ENCODE measurements around the gene DGCR8.

Gene DGCR8

GRCh38 chr22:20071524-20071972, 8.5 kb upstream of the DGCR8 start:
- no peak for TF ChIP-seq CTBP1 (IDR thresholded peaks at IDR 0.05; ENCODE audit: borderline replicate concordance)
- no peak for TF ChIP-seq SP1 (IDR thresholded peaks at IDR 0.05)
- no peak for TF ChIP-seq ELF4 (IDR thresholded peaks at IDR 0.05)
- TF ChIP-seq L3MBTL2 (conservative IDR thresholded peaks at IDR 0.05) = no peak
- TF ChIP-seq ZNF384 (IDR thresholded peaks at IDR 0.05) = no peak
- TF ChIP-seq ARNT (IDR thresholded peaks at IDR 0.05) = no peak
- TF ChIP-seq TARDBP (IDR thresholded peaks at IDR 0.05) = no peak
- no peak for TF ChIP-seq PKNOX1 (IDR thresholded peaks at IDR 0.05)
- no peak for TF ChIP-seq BHLHE40 (IDR thresholded peaks at IDR 0.05; ENCODE audit: borderline replicate concordance)
- no peak for TF ChIP-seq FOXA1 (IDR thresholded peaks at IDR 0.05)
- no peak for DNase-seq (ENCODE audit: extremely low spot score)
- CTCF ChIA-PET = interaction anchor here (0.7 kb wide), 1 partner anchor 11 kb away, joined by 3 read pairs; no protein-coding TSS in a partner anchor
- POLR2A ChIA-PET = interaction anchor here (1.0 kb wide), 1 partner anchor 11 kb away, joined by 3 read pairs; no protein-coding TSS in a partner anchor

GRCh38 chr22:20076627-20077172, 3.3 kb upstream of the DGCR8 start:
- TF ChIP-seq ELF4 (IDR thresholded peaks at IDR 0.05) (no peak), ZNF384 (IDR thresholded peaks at IDR 0.05) (peak; percentile 58; the same call in 1 of the 2 replicates)
- POLR2A ChIA-PET = no interaction called here
- CTCF ChIA-PET = no interaction called here
- DNase-seq (ENCODE audit: extremely low spot score) = no peak

DNA sequence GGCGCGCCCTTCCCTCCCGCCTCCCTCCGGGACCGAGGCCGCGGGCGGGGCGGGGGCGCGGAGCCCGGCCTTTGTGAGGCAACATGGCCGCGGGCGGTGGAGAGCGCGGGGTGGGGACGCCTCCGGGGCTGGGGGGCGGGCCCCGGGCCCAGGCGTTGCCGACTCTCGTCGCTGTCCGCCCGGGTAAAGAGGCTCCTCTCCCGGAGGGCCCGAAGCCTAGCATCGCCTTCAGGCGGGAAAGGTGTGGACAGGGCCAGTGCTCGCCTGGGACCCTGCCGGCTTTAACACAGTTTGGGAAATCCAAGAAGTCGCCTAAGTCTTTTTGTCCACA, 369 bp downstream of the DGCR8 start:
- POLR2A ChIA-PET = interaction anchor here (1.0 to 2.1 kb wide), 20 partner anchors 8 to 126 kb away, joined by 3 to 22 read pairs (median 5); partner anchors contain the start of genes RANBP1 and TRMT2A
- CTCF ChIA-PET = no interaction called here
- TF ChIP-seq BHLHE40 (IDR thresholded peaks at IDR 0.05; ENCODE audit: borderline replicate concordance) (no peak), FOXM1 (IDR thresholded peaks at IDR 0.05; ENCODE audit: borderline replicate concordance) (peak; percentile 1; the same call in 1 of the 2 replicates)
- DNase-seq (ENCODE audit: extremely low spot score) = peak; percentile 75

- ChIA-PET POLR2A (interaction anchor here (0.8 to 2.6 kb wide), 7 partner anchors 10 to 96 kb away, joined by 3 to 13 read pairs (median 4); no protein-coding TSS in a partner anchor), CTCF (no interaction called here)
- no peak for TF ChIP-seq BHLHE40 (IDR thresholded peaks at IDR 0.05; ENCODE audit: borderline replicate concordance)
- TF ChIP-seq FOXM1 (IDR thresholded peaks at IDR 0.05; ENCODE audit: borderline replicate concordance) = no peak
- no peak for TF ChIP-seq TARDBP (IDR thresholded peaks at IDR 0.05)
- no peak for TF ChIP-seq LEF1 (IDR thresholded peaks at IDR 0.05; ENCODE audit: borderline replicate concordance)
- TF ChIP-seq FOXK2 (IDR thresholded peaks at IDR 0.05) = no peak
- 0 out of 2 replicates have a peak, but pooled peaks have one; percentile 47 for TF ChIP-seq HDGF (IDR thresholded peaks at IDR 0.05; ENCODE audit: borderline replicate concordance)
- no peak for TF ChIP-seq ARNT (IDR thresholded peaks at IDR 0.05)
- TF ChIP-seq CTBP1 (IDR thresholded peaks at IDR 0.05; ENCODE audit: borderline replicate concordance) = no peak
- peak; percentile 75 for TF ChIP-seq L3MBTL2 (conservative IDR thresholded peaks at IDR 0.05)
- TF ChIP-seq PKNOX1 (IDR thresholded peaks at IDR 0.05) = no peak
- TF ChIP-seq FOXA1 (IDR thresholded peaks at IDR 0.05) = no peak
- TF ChIP-seq SUZ12 (IDR thresholded peaks at IDR 0.05) = no peak
- no peak for TF ChIP-seq ZNF384 (IDR thresholded peaks at IDR 0.05)
- peak; percentile 56 for DNase-seq (ENCODE audit: extremely low spot score)
Measured at GRCh38 chr22:20080776-20081654, 974 bp downstream of the DGCR8 start.

GRCh38 chr22:20083157-20083890, 3.3 kb downstream of the DGCR8 start:
- POLR2A ChIA-PET = interaction anchor here (0.7 to 2.6 kb wide), 7 partner anchors 11 to 68 kb away, joined by 3 to 13 read pairs (median 3); partner anchors contain the start of genes RANBP1 and TRMT2A
- TF ChIP-seq NFRKB (IDR thresholded peaks at IDR 0.05) (no peak), SP1 (IDR thresholded peaks at IDR 0.05) (no peak), ZNF384 (IDR thresholded peaks at IDR 0.05) (no peak), FOXK2 (IDR thresholded peaks at IDR 0.05) (no peak), L3MBTL2 (conservative IDR thresholded peaks at IDR 0.05) (no peak), SUZ12 (IDR thresholded peaks at IDR 0.05) (no peak), CTBP1 (IDR thresholded peaks at IDR 0.05; ENCODE audit: borderline replicate concordance) (no peak), BHLHE40 (IDR thresholded peaks at IDR 0.05; ENCODE audit: borderline replicate concordance) (no peak), LEF1 (IDR thresholded peaks at IDR 0.05; ENCODE audit: borderline replicate concordance) (no peak), FOXM1 (IDR thresholded peaks at IDR 0.05; ENCODE audit: borderline replicate concordance) (no peak), HDGF (IDR thresholded peaks at IDR 0.05; ENCODE audit: borderline replicate concordance) (no peak), TARDBP (IDR thresholded peaks at IDR 0.05) (no peak)
- no peak for DNase-seq (ENCODE audit: extremely low spot score)
- CTCF ChIA-PET = interaction anchor here (0.6 to 1.4 kb wide), 3 partner anchors 11 to 70 kb away, joined by 3 to 8 read pairs (median 4); no protein-coding TSS in a partner anchor

- POLR2A ChIA-PET = interaction anchor here (1.1 to 1.8 kb wide), 4 partner anchors 28 to 69 kb away, joined by 3 to 6 read pairs (median 4); partner anchors contain the start of gene TRMT2A
- no peak for TF ChIP-seq ELF4 (IDR thresholded peaks at IDR 0.05)
- no peak for TF ChIP-seq NFRKB (IDR thresholded peaks at IDR 0.05)
- no peak for TF ChIP-seq ARNT (IDR thresholded peaks at IDR 0.05)
- no peak for TF ChIP-seq FOXM1 (IDR thresholded peaks at IDR 0.05; ENCODE audit: borderline replicate concordance)
- TF ChIP-seq CTBP1 (IDR thresholded peaks at IDR 0.05; ENCODE audit: borderline replicate concordance) = no peak
- TF ChIP-seq FOXK2 (IDR thresholded peaks at IDR 0.05) = no peak
- TF ChIP-seq SP1 (IDR thresholded peaks at IDR 0.05) = no peak
- TF ChIP-seq TARDBP (IDR thresholded peaks at IDR 0.05) = no peak
- TF ChIP-seq FOXA1 (IDR thresholded peaks at IDR 0.05) = no peak
- TF ChIP-seq SUZ12 (IDR thresholded peaks at IDR 0.05) = no peak
- no peak for TF ChIP-seq L3MBTL2 (conservative IDR thresholded peaks at IDR 0.05)
- no peak for TF ChIP-seq ZNF384 (IDR thresholded peaks at IDR 0.05)
- TF ChIP-seq BHLHE40 (IDR thresholded peaks at IDR 0.05; ENCODE audit: borderline replicate concordance) = no peak
- no peak for TF ChIP-seq LEF1 (IDR thresholded peaks at IDR 0.05; ENCODE audit: borderline replicate concordance)
- TF ChIP-seq HDGF (IDR thresholded peaks at IDR 0.05; ENCODE audit: borderline replicate concordance) = no peak
- TF ChIP-seq PKNOX1 (IDR thresholded peaks at IDR 0.05) = no peak
- CTCF ChIA-PET = interaction anchor here (1.0 kb wide), 1 partner anchor 71 kb away, joined by 8 read pairs; no protein-coding TSS in a partner anchor
- DNase-seq (ENCODE audit: extremely low spot score) = no peak
Measured at GRCh38 chr22:20083891-20084546, 4.0 kb downstream of the DGCR8 start.
